ENCODE results near the gene SNRNP35. TPM values are rescaled to one million over a fixed set of nuclear protein-coding genes. Genes with fewer than 3 reads are reported as not detected.
A peak's percentile ranks its signal among the peaks of the same experiment; 100 is the strongest.

SNRNP35 gene
- total and polyA plus RNA-seq, 8 donors, result 6.2 to 59.4 (median 8.9) TPM

- Histone ChIP-seq H3K4me1 (no peaks in the 10 kb centered on the region), H3K36me3 (no peaks in the 10 kb centered on the region), H3K27ac (no peak overlapping the region), H3K4me3 (no peak overlapping the region), H3K9me3 (no peaks in the 10 kb centered on the region), H3K27me3 (no peaks in the 10 kb centered on the region)
- ATAC-seq (no peak), DNase-seq (no peak), FAIRE-seq (no peak)
- TF ChIP-seq, protein P1, sequence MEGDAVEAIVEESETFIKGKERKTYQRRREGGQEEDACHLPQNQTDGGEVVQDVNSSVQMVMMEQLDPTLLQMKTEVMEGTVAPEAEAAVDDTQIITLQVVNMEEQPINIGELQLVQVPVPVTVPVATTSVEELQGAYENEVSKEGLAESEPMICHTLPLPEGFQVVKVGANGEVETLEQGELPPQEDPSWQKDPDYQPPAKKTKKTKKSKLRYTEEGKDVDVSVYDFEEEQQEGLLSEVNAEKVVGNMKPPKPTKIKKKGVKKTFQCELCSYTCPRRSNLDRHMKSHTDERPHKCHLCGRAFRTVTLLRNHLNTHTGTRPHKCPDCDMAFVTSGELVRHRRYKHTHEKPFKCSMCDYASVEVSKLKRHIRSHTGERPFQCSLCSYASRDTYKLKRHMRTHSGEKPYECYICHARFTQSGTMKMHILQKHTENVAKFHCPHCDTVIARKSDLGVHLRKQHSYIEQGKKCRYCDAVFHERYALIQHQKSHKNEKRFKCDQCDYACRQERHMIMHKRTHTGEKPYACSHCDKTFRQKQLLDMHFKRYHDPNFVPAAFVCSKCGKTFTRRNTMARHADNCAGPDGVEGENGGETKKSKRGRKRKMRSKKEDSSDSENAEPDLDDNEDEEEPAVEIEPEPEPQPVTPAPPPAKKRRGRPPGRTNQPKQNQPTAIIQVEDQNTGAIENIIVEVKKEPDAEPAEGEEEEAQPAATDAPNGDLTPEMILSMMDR (IDR thresholded peaks at IDR 0.05), result no peak
- intact Hi-C loops (cut with DNase I), result no loop called here
- 81 to 89% methylated on average over 6 of the region's 6 CpGs for WGBS, 2 donors
Observed at GRCh38 chr12:123482876-123483275, 24.9 kb downstream of the SNRNP35 start.

GRCh38 chr12:123483602-123484248, 25.8 kb downstream of the SNRNP35 start:
- ATAC-seq, result no peak
- no peak for FAIRE-seq
- Histone ChIP-seq H3K9me3 (no peaks in the 10 kb centered on the region), H3K27me3 (no peaks in the 10 kb centered on the region), H3K4me3 (no peak overlapping the region), H3K27ac (no peak overlapping the region), H3K4me1 (no peaks in the 10 kb centered on the region), H3K36me3 (no peaks in the 10 kb centered on the region)
- TF ChIP-seq, protein P1 (IDR thresholded peaks at IDR 0.05), result no peak
- WGBS, 2 donors, result 85 to 86% methylated on average over 18 of the region's 18 CpGs
- peak in 1 of 6 donors; percentile 35 for DNase-seq
- intact Hi-C loops (cut with DNase I), result no loop called here

GRCh38 chr12:123485756-123486155, 27.8 kb downstream of the SNRNP35 start:
- no peak overlapping the region for H3K4me3 ChIP-seq
- DNase-seq, result peak in 1 of 6 donors; percentile 46
- 85 to 87% methylated on average over 14 of the region's 14 CpGs for WGBS, 2 donors
- no peaks in the 10 kb centered on the region for H3K4me1 ChIP-seq
- no peak overlapping the region for H3K27ac ChIP-seq
- intact Hi-C loops (cut with DNase I), result no loop called here
- H3K36me3 ChIP-seq, result no peaks in the 10 kb centered on the region
- no peak for ATAC-seq
- TF ChIP-seq, protein P1 (IDR thresholded peaks at IDR 0.05), result no peak
- no peaks in the 10 kb centered on the region for H3K9me3 ChIP-seq
- no peak for FAIRE-seq
- H3K27me3 ChIP-seq, result no peaks in the 10 kb centered on the region

GRCh38 chr12:123487428-123487827, 29.5 kb downstream of the SNRNP35 start:
- Histone ChIP-seq H3K27me3 (no peaks in the 10 kb centered on the region), H3K27ac (no peak overlapping the region), H3K4me1 (no peaks in the 10 kb centered on the region), H3K9me3 (no peaks in the 10 kb centered on the region), H3K36me3 (no peaks in the 10 kb centered on the region), H3K4me3 (no peak overlapping the region)
- TF ChIP-seq, protein P1 (IDR thresholded peaks at IDR 0.05), result no peak
- FAIRE-seq (no peak), DNase-seq (no peak), ATAC-seq (no peak)
- 95 to 97% methylated on average over 6 of the region's 6 CpGs for WGBS, 2 donors
- intact Hi-C loops (cut with DNase I), result no loop called here

DNA sequence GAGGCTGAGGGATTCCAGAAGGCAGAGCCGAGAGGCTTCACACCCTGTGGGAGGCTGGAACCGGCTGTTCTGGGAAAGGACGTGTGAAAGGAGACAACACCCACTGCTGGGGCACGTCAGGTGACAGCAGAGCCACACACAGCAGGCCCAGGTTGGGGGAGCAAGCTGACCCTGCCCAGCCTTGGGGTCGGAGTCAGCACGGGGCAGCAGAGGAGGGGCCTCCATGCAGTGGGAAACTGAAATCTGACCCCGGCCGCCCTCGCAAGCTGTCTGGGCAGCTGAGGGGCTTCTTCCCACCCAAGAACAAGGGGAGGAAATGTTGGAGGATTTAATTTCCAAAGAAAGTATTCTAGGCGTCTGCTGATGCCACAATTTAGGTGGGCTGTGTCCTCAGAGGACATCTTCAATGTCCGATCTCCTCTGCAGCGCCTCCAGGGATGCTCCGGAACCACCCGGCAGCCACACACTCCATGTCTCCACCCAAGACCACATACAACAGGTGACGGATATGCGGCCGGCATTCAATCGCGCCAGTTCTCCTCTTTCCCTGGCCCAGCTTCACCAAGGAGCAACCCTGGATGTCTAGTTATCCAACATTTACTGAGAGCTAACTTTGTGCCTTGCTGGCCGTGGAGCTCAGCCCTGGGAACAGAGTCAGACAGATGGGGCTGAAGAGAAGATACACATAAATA, 30.7 kb downstream of the SNRNP35 start:
- H3K36me3 ChIP-seq, result no peaks in the 10 kb centered on the region
- ATAC-seq, result no peak
- WGBS, 2 donors, result 87 to 91% methylated on average over 20 of the region's 20 CpGs
- H3K27ac ChIP-seq, result no peak overlapping the region
- no peaks in the 10 kb centered on the region for H3K27me3 ChIP-seq
- no peak for FAIRE-seq
- no peak for DNase-seq
- TF ChIP-seq, protein P1 (IDR thresholded peaks at IDR 0.05), result no peak
- H3K9me3 ChIP-seq, result no peaks in the 10 kb centered on the region
- intact Hi-C loops (cut with DNase I), result no loop called here
- no peaks in the 10 kb centered on the region for H3K4me1 ChIP-seq
- H3K4me3 ChIP-seq, result no peak overlapping the region
